Osteoblast (primary cell): ENCODE results near the gene AK8. TPM values are rescaled to one million over a fixed set of nuclear protein-coding genes. Genes with fewer than 3 reads are reported as not detected.

ENCODE experiments used
- DNase-seq: peaks from one replicate; pipeline ENCODE4 v3.0.0; 2011; ENCODE audit warnings: low spot score, mixed read lengths; ENCODE audit not compliant: insufficient read length; ENCODE audit errors: missing footprints
- H2AFZ ChIP-seq: 2 replicates; pipeline ENCODE4 v1.6.0; 2011; ENCODE audit warnings: mild to moderate bottlenecking, low read length
- H3K27ac ChIP-seq: 2 replicates; pipeline ENCODE4 v1.5.1; 2011; ENCODE audit warnings: mild to moderate bottlenecking, low read depth, low read length, moderate library complexity
- H3K27me3 ChIP-seq: 2 replicates; pipeline ENCODE4 v1.6.0; 2012; ENCODE audit warnings: mild to moderate bottlenecking, control low read depth, inconsistent platforms, low read length, moderate library complexity; ENCODE audit not compliant: insufficient read depth
- H3K36me3 ChIP-seq: 2 replicates; pipeline ENCODE4 v1.5.1; 2011; ENCODE audit warnings: mild to moderate bottlenecking, low read length, control low read depth, moderate library complexity; ENCODE audit not compliant: insufficient read depth
- H3K4me1 ChIP-seq: 2 replicates; pipeline ENCODE4 v1.5.1; 2011; ENCODE audit warnings: mild to moderate bottlenecking, low read length, control low read depth, moderate library complexity; ENCODE audit not compliant: insufficient read depth
- H3K4me2 ChIP-seq: 2 replicates; pipeline ENCODE4 v1.6.0; 2011; ENCODE audit warnings: mild to moderate bottlenecking, low read length; ENCODE audit not compliant: insufficient read depth
- H3K4me3 ChIP-seq: fragments of 200-600 bp; sonication (generic); 3 replicates; pipeline ENCODE4 v1.5.1; 2012; ENCODE audit warnings: mild to moderate bottlenecking, low read length, inconsistent platforms; ENCODE audit not compliant: insufficient read depth
- H3K79me2 ChIP-seq: 2 replicates; pipeline ENCODE4 v1.6.0; 2012; ENCODE audit warnings: mild to moderate bottlenecking, low read length, control low read depth, inconsistent platforms; ENCODE audit not compliant: insufficient read depth
- H3K9me3 ChIP-seq: 2 replicates; pipeline ENCODE4 v1.5.1; 2011; ENCODE audit warnings: low read depth, low read length, control low read depth
- H4K20me1 ChIP-seq: 2 replicates; pipeline ENCODE4 v1.6.0; 2012; ENCODE audit warnings: mild to moderate bottlenecking, low read length, control low read depth; ENCODE audit not compliant: insufficient read depth
- CTCF ChIP-seq: IDR thresholded peaks from 2 replicates; pipeline ENCODE4 v1.5.1; 2011; ENCODE audit warnings: mild to moderate bottlenecking, low read depth, low read length, moderate library complexity; ENCODE audit errors: extremely low read depth
- total RNA-seq: library from RNA; depleted of rRNA; stranded (reverse); fragments of >200 nt; gene quantifications from 2 replicates; pipeline ENCODE4 v1.2.3, GENCODE V29; 2012

The AK8 gene
- total RNA-seq, 1 donor: 1.1 TPM

- Histone ChIP-seq H3K4me1 (no peaks in the 10 kb centered on the region), H3K79me2 (no peaks in the 10 kb centered on the region), H3K4me2 (no peak overlapping the region), H2AFZ (no peak overlapping the region), H3K27me3 (peaks cover 40% of the 10 kb centered on the region), H3K36me3 (no peaks in the 10 kb centered on the region), H4K20me1 (no peaks in the 10 kb centered on the region), H3K27ac (no peak overlapping the region), H3K9me3 (no peaks in the 10 kb centered on the region), H3K4me3 (no peak overlapping the region)
- DNase-seq: no peak
- TF ChIP-seq CTCF: no peak
These were observed 134.1 kb downstream of the AK8 start for GRCh38 chr9:132743931-132744479.

- Histone ChIP-seq H3K9me3 (no peaks in the 10 kb centered on the region), H3K79me2 (no peaks in the 10 kb centered on the region), H3K27ac (no peak overlapping the region), H3K36me3 (no peaks in the 10 kb centered on the region), H3K4me2 (no peak overlapping the region), H4K20me1 (no peaks in the 10 kb centered on the region), H3K4me1 (no peaks in the 10 kb centered on the region), H3K27me3 (peaks cover 38% of the 10 kb centered on the region), H2AFZ (no peak overlapping the region), H3K4me3 (no peak overlapping the region)
- DNase-seq: no peak
- TF ChIP-seq CTCF: no peak
These were observed 135.2 kb downstream of the AK8 start for GRCh38 chr9:132742821-132743311.

- Histone ChIP-seq H4K20me1 (no peaks in the 10 kb centered on the region), H3K9me3 (no peaks in the 10 kb centered on the region), H3K4me1 (no peaks in the 10 kb centered on the region), H2AFZ (no peak overlapping the region), H3K79me2 (no peaks in the 10 kb centered on the region), H3K36me3 (no peaks in the 10 kb centered on the region), H3K27ac (no peak overlapping the region), H3K27me3 (peaks cover 32% of the 10 kb centered on the region), H3K4me2 (no peak overlapping the region), H3K4me3 (no peak overlapping the region)
- no peak for TF ChIP-seq CTCF
- no peak for DNase-seq
These were observed 137.4 kb downstream of the AK8 start for GRCh38 chr9:132740526-132741309.

- H3K27me3 ChIP-seq: peaks cover 24% of the 10 kb centered on the region
- no peaks in the 10 kb centered on the region for H3K9me3 ChIP-seq
- H3K4me3 ChIP-seq: no peak overlapping the region
- no peaks in the 10 kb centered on the region for H3K4me1 ChIP-seq
- TF ChIP-seq CTCF: no peak
- DNase-seq: no peak
- no peak overlapping the region for H3K4me2 ChIP-seq
- H3K36me3 ChIP-seq: no peaks in the 10 kb centered on the region
- no peaks in the 10 kb centered on the region for H3K79me2 ChIP-seq
- H4K20me1 ChIP-seq: no peaks in the 10 kb centered on the region
- H2AFZ ChIP-seq: no peak overlapping the region
- no peak overlapping the region for H3K27ac ChIP-seq
These were observed 138.3 kb downstream of the AK8 start for GRCh38 chr9:132739710-132740310.
